Neural progenitor cell (in vitro differentiated cells): ENCODE results near the gene ZNF524.

Source experiments
- CTCF ChIP-seq: fragments of 200-600 bp; sonication (generic); IDR thresholded peaks from 2 replicates; pipeline ENCODE4 v1.5.1; 2017; ENCODE audit warnings: antibody characterized with exemption, mild to moderate bottlenecking
- EZH2 ChIP-seq: fragments of 200-600 bp; sonication (generic); IDR thresholded peaks from 2 replicates; pipeline ENCODE4 v1.6.1; 2017; ENCODE audit warnings: antibody characterized with exemption, mild to moderate bottlenecking, moderate library complexity

DNA sequence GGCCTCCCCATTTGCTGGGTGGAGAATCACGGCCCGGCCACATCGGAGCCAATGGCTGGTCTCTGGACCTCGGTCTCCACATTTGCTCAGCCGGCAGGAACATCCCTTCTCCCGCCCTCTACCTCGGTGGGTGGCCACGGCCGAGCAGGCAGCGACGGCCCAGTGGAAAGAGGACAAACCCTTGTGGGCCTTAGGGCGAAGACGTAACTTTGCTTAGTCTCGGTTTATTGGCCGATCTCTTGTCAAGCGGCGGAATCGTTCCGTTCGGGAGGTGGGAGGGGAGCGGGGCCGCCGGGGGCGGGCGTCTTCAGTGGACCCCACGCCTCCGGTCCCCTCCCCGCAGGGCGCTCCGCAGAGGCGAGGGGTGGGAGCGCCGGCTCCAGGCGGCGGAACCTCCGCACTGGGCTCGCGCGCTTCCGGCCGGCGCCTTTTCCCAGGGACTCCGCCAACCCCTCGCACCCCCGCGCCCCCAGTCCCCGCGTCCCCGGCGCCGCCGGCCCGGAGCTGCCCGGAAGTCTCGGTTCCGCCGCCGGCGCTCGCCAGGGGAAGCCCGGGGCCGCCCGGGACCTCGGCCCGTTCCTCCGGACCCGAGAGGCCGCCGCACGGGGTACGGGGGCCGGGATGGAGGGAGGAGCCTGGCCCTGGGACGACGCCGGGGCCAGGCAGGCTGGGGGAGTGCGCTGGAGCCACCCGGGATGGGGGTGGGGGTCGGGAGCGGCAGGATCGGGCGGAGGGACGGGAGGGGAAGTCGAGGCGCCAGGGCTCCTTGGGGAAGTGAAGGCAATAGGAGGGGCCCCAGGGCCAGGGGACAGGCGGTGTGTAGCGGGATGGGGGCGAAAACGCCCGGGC is 40.7 kb downstream of the ZNF524 start, which contains the start of gene ZNF580:
- no peak for TF ChIP-seq CTCF
- no peak for TF ChIP-seq EZH2
